ENCODE results near the gene OPA3. TPM values are rescaled to one million over a fixed set of nuclear protein-coding genes. Genes with fewer than 3 reads are reported as not detected.
"Not testable (repeated sequence)": the region's sequence is repeated elsewhere in the genome, so short reads cannot be mapped to it uniquely, and the experiment has no call there.

The OPA3 gene
- total RNA-seq, 1 experiment from 2014 or later, result 15.2 TPM

- intact Hi-C loops (cut with micrococcal nuclease; ENCODE audit: unreplicated experiment), result no loop called here
- CTCF ChIA-PET, result interaction anchor here (0.8 kb wide), 1 partner anchor 12 kb away, joined by 11 read pairs; no protein-coding TSS in a partner anchor
Observed at GRCh38 chr19:45629704-45630103, 45.1 kb upstream of the OPA3 start.

GRCh38 chr19:45628219-45628618, 43.6 kb upstream of the OPA3 start:
- H3K36me3 ChIP-seq (ENCODE audit: insufficient read depth, low read length, poor library complexity, severe bottlenecking); DNase-seq (ENCODE audit: low spot score); H3K4me1 ChIP-seq (ENCODE audit: insufficient read depth, low read length, poor library complexity, severe bottlenecking); POLR2A ChIA-PET (ENCODE audit: low non-redundant PET); H3K27ac ChIP-seq (ENCODE audit: low read depth, low read length, poor library complexity, severe bottlenecking); intact Hi-C loops (cut with micrococcal nuclease; ENCODE audit: unreplicated experiment); BruUV-seq (replicated peaks); H3K9me3 ChIP-seq (ENCODE audit: low read depth, low read length, poor library complexity, severe bottlenecking); H3K4me3 ChIP-seq (ENCODE audit: low read depth, low read length, poor library complexity, severe bottlenecking); H3K27me3 ChIP-seq (replicated peaks; ENCODE audit: insufficient read depth, low read depth, low read length, poor library complexity); CTCF ChIA-PET: not testable (repeated sequence)

More at GRCh38 chr19:45629704-45630103, 45.1 kb upstream of the OPA3 start:
- DNase-seq (ENCODE audit: low spot score), result no peak
- Histone ChIP-seq H3K4me3 (ENCODE audit: low read depth, low read length, poor library complexity, severe bottlenecking) (no peak overlapping the region), H3K9me3 (ENCODE audit: low read depth, low read length, poor library complexity, severe bottlenecking) (no peaks in the 10 kb centered on the region), H3K4me1 (ENCODE audit: insufficient read depth, low read length, poor library complexity, severe bottlenecking) (peaks cover 8% of the 10 kb centered on the region), H3K27me3 (replicated peaks; ENCODE audit: insufficient read depth, low read depth, low read length, poor library complexity) (no peaks in the 10 kb centered on the region), H3K27ac (ENCODE audit: low read depth, low read length, poor library complexity, severe bottlenecking) (peak overlapping the region; percentile 54), H3K36me3 (ENCODE audit: insufficient read depth, low read length, poor library complexity, severe bottlenecking) (no peaks in the 10 kb centered on the region)
- POLR2A ChIA-PET (ENCODE audit: low non-redundant PET), result interaction anchor here (0.7 kb wide), 1 partner anchor 12 kb away, joined by 12 read pairs; no protein-coding TSS in a partner anchor
- no peak for TF ChIP-seq CTCF (conservative IDR thresholded peaks at IDR 0.05; ENCODE audit: low read depth, low read length)
- no peak for TF ChIP-seq EZH2 (IDR thresholded peaks at IDR 0.05; ENCODE audit: borderline replicate concordance, low read depth, low read length, poor library complexity, severe bottlenecking)
- no TSS peak for BruUV-seq (replicated peaks)

GRCh38 chr19:45623984-45624383, 39.4 kb upstream of the OPA3 start:
- ChIA-PET POLR2A (ENCODE audit: low non-redundant PET) (no interaction called here), CTCF (no interaction called here)
- no peak for DNase-seq (ENCODE audit: low spot score)
- H3K27ac ChIP-seq (ENCODE audit: low read depth, low read length, poor library complexity, severe bottlenecking), result no peak overlapping the region
- H3K36me3 ChIP-seq (ENCODE audit: insufficient read depth, low read length, poor library complexity, severe bottlenecking), result no peaks in the 10 kb centered on the region
- BruUV-seq (replicated peaks), result no TSS peak
- no peaks in the 10 kb centered on the region for H3K9me3 ChIP-seq (ENCODE audit: low read depth, low read length, poor library complexity, severe bottlenecking)
- no peaks in the 10 kb centered on the region for H3K27me3 ChIP-seq (replicated peaks; ENCODE audit: insufficient read depth, low read depth, low read length, poor library complexity)
- intact Hi-C loops (cut with micrococcal nuclease; ENCODE audit: unreplicated experiment), result no loop called here
- no peak overlapping the region for H3K4me3 ChIP-seq (ENCODE audit: low read depth, low read length, poor library complexity, severe bottlenecking)
- no peaks in the 10 kb centered on the region for H3K4me1 ChIP-seq (ENCODE audit: insufficient read depth, low read length, poor library complexity, severe bottlenecking)
- TF ChIP-seq CTCF (conservative IDR thresholded peaks at IDR 0.05; ENCODE audit: low read depth, low read length) (no peak), EZH2 (IDR thresholded peaks at IDR 0.05; ENCODE audit: borderline replicate concordance, low read depth, low read length, poor library complexity, severe bottlenecking) (no peak)

- intact Hi-C loops (cut with micrococcal nuclease; ENCODE audit: unreplicated experiment), result no loop called here
Observed at GRCh38 chr19:45621976-45622503, 37.4 kb upstream of the OPA3 start.

More at GRCh38 chr19:45621976-45622503, 37.4 kb upstream of the OPA3 start:
- Histone ChIP-seq H3K9me3 (ENCODE audit: low read depth, low read length, poor library complexity, severe bottlenecking) (no peaks in the 10 kb centered on the region), H3K27ac (ENCODE audit: low read depth, low read length, poor library complexity, severe bottlenecking) (no peak overlapping the region), H3K4me1 (ENCODE audit: insufficient read depth, low read length, poor library complexity, severe bottlenecking) (no peaks in the 10 kb centered on the region), H3K4me3 (ENCODE audit: low read depth, low read length, poor library complexity, severe bottlenecking) (no peak overlapping the region), H3K36me3 (ENCODE audit: insufficient read depth, low read length, poor library complexity, severe bottlenecking) (no peaks in the 10 kb centered on the region), H3K27me3 (replicated peaks; ENCODE audit: insufficient read depth, low read depth, low read length, poor library complexity) (no peaks in the 10 kb centered on the region)
- DNase-seq (ENCODE audit: low spot score), result no peak
- POLR2A ChIA-PET (ENCODE audit: low non-redundant PET), result no interaction called here
- TF ChIP-seq CTCF (conservative IDR thresholded peaks at IDR 0.05; ENCODE audit: low read depth, low read length) (no peak), EZH2 (IDR thresholded peaks at IDR 0.05; ENCODE audit: borderline replicate concordance, low read depth, low read length, poor library complexity, severe bottlenecking) (no peak)
- BruUV-seq (replicated peaks), result no TSS peak
- CTCF ChIA-PET, result no interaction called here
